BJ (cell line): ENCODE measurements around the gene SLC66A2. TPM values are rescaled to one million over a fixed set of nuclear protein-coding genes. Genes with fewer than 3 reads are reported as not detected.

Source experiments
- CTCF ChIA-PET: fragments of 350-600 bp; formaldehyde crosslinking; extraction: SDS; loops from one replicate; lab custom pipeline; 2021; ENCODE audit warnings: antibody characterized with exemption, inconsistent platforms; lab: Yijun Ruan, JAX
- POLR2A ChIA-PET: fragments of 300-600 bp; sonication (Branson Sonifier 250); formaldehyde crosslinking; extraction: SDS; loops from one replicate; lab custom pipeline; 2021; ENCODE audit warnings: antibody characterized with exemption; lab: Charles Lee
- DNase-seq: peaks from one replicate; pipeline ENCODE4 v3.0.0-alpha.2; 2011; ENCODE audit warnings: low read depth
- H3K27me3 ChIP-seq: 2 replicates; pipeline ENCODE4 v1.6.0; 2011; ENCODE audit warnings: low read length; ENCODE audit not compliant: control insufficient read depth, insufficient read depth
- H3K36me3 ChIP-seq: 2 replicates; pipeline ENCODE4 v1.5.1; 2011; ENCODE audit warnings: low read length; ENCODE audit not compliant: control insufficient read depth, insufficient read depth
- H3K4me3 ChIP-seq: 2 replicates; pipeline ENCODE4 v1.5.1; 2011; ENCODE audit warnings: low read depth, mild to moderate bottlenecking, control low read depth, low read length
- polyA plus RNA-seq: library from polyadenylated mRNA; depleted of rRNA; stranded (reverse); fragments of >200 nt; gene quantifications from 2 replicates; pipeline ENCODE4 v1.2.3, GENCODE V29; 2011
- TF ChIP-seq, protein P1 (sequence below): IDR thresholded peaks from 2 replicates; pipeline ENCODE4 v1.5.1; 2011; ENCODE audit warnings: low read depth, mild to moderate bottlenecking, control low read depth, inconsistent platforms, low read length, moderate library complexity; ENCODE audit not compliant: insufficient read depth

The SLC66A2 gene
- polyA plus RNA-seq, 1 experiment, result 26.4 TPM

DNA sequence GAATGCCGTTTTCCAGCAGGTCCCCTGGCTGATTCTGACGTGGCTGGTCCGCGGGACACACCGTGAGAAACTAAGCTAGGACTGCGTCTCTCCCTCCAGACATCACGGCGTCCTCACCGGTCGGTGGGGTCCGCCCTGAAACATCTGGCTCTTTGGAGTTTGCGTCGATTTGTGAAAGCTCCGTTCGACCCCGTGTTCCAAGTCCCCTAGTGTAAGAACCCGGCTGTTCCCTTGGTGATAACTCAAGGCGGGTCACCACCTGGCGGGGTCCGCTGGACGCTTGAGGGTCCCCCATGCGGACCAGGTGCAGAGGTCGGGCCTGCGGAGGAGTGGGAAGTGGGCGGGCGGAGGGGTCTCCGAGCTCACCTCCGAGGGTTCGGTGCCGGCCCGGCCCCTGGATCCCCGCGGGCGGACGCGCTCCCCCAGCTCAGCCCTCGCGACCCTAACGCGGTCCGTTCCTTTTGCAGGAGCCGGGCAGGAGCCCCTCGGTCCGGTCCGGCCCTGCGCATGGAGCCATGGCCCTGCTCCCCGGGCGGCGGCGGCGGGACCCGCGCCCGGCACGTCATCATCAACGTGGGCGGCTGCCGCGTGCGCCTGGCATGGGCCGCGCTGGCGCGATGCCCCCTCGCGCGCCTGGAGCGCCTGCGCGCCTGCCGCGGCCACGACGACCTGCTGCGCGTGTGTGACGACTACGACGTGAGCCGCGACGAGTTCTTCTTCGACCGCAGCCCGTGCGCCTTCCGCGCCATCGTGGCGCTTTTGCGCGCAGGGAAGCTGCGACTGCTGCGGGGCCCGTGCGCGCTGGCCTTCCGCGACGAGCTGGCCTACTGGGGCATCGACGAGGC, 88.1 kb downstream of the SLC66A2 start:
- ChIA-PET CTCF (no interaction called here), POLR2A (no interaction called here)
- Histone ChIP-seq H3K36me3 (no peaks in the 10 kb centered on the region), H3K4me3 (no peak overlapping the region), H3K27me3 (no peaks in the 10 kb centered on the region)
- TF ChIP-seq, protein P1, sequence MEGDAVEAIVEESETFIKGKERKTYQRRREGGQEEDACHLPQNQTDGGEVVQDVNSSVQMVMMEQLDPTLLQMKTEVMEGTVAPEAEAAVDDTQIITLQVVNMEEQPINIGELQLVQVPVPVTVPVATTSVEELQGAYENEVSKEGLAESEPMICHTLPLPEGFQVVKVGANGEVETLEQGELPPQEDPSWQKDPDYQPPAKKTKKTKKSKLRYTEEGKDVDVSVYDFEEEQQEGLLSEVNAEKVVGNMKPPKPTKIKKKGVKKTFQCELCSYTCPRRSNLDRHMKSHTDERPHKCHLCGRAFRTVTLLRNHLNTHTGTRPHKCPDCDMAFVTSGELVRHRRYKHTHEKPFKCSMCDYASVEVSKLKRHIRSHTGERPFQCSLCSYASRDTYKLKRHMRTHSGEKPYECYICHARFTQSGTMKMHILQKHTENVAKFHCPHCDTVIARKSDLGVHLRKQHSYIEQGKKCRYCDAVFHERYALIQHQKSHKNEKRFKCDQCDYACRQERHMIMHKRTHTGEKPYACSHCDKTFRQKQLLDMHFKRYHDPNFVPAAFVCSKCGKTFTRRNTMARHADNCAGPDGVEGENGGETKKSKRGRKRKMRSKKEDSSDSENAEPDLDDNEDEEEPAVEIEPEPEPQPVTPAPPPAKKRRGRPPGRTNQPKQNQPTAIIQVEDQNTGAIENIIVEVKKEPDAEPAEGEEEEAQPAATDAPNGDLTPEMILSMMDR, result no peak
- no peak for DNase-seq

DNA sequence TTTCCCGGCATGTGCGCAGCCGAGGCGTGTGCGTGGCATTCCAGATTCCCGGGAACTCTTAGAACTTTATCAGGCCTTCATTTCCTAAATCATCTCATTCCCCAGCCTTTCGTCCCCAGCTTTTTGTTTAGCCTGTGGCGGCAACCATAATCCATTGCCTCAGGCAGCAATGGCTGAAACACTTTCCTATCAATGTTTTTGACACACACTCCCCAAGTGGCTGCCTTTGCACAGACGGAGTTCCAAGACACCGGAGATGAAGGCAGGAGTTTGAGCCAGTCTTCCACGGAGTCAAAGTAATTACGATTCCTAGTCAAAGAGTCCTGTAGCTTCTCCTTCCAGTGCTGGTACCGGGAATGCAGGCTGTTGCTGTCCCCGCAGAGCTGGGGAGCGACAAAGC, 88.9 kb downstream of the SLC66A2 start:
- Histone ChIP-seq H3K36me3 (no peaks in the 10 kb centered on the region), H3K4me3 (no peak overlapping the region), H3K27me3 (no peaks in the 10 kb centered on the region)
- no peak for DNase-seq
- TF ChIP-seq, protein P1, result no peak
- ChIA-PET POLR2A (no interaction called here), CTCF (no interaction called here)

DNA sequence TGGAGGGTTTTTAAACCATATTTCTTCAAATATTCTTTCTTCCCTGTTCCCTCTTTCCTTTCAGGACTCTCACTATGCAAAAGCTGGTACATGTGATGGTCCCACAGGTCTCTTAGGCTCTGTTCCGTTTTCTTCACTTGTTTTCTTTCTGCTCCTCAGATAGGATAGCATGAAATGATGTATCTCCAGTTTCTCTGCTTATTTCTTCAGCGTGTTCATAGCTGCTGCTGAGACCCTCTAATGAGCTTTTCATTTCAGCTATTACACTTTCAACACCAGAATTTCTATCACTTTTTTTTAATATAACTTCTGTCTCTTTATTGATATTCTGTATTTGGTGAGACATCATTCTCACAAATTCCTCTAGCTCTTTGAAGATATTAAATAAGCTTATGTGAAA, 89.8 kb downstream of the SLC66A2 start:
- no peak overlapping the region for H3K4me3 ChIP-seq
- TF ChIP-seq, protein P1, result no peak
- CTCF ChIA-PET, result interaction anchor here (1.1 kb wide), 1 partner anchor 8 kb away, joined by 3 read pairs; no protein-coding TSS in a partner anchor
- no peak for DNase-seq
- POLR2A ChIA-PET, result no interaction called here
- H3K27me3 ChIP-seq, result no peaks in the 10 kb centered on the region
- no peaks in the 10 kb centered on the region for H3K36me3 ChIP-seq

DNA sequence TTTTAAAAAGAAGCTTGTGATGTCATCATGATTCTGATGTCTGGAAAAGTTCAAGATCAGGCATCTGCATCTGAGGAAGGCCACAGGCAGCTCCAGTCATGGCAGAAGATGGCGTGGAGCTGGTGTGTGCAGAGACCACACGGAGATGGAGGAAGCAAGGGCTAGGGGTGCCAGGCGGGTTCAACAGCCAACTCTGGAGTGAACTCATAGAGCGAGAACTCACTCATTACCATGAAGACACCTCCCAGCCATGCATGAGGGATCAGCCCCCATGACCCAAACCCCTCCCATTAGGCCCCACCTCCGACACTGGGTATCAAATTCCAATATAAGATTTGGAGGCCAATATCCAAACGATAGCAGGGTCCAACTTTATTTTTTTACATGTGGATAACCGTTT, 92.1 kb downstream of the SLC66A2 start:
- no peaks in the 10 kb centered on the region for H3K27me3 ChIP-seq
- DNase-seq, result no peak
- POLR2A ChIA-PET, result no interaction called here
- no peak overlapping the region for H3K4me3 ChIP-seq
- CTCF ChIA-PET, result interaction anchor here (0.6 to 0.7 kb wide), 2 partner anchors 8 to 298 kb away, joined by 3 read pairs; no protein-coding TSS in a partner anchor
- H3K36me3 ChIP-seq, result no peaks in the 10 kb centered on the region
- TF ChIP-seq, protein P1, result no peak

DNA sequence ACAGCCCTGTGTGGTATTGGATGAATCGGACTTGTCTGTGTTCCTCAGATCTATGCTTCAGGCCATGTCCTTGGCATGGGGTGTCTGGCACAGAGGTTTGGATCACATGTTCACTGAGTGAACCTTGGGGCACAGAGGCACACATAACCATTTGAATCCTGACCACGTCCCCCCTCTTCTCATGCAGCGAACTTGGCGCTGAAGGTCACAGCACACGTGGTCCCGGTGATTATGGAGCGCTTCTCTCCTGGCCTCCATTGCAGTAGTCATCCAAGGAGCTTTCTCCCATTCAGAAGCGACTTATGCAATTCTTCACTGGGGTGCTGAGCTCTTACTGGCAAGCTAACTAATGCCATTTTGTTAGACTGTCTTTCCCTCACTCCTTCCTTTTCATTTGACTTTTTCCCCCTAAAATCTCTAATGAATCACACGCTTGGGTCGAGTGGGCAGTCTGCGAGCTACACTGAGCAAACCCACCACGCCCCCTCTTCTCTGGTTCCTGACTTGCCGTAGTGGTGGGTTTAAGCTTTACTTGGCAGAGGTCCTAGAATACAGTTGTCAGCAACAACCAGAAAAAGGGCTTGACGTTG, 94.3 kb downstream of the SLC66A2 start:
- TF ChIP-seq, protein P1, result no peak
- Histone ChIP-seq H3K27me3 (no peaks in the 10 kb centered on the region), H3K36me3 (no peaks in the 10 kb centered on the region), H3K4me3 (no peak overlapping the region)
- ChIA-PET CTCF (interaction anchor here (0.6 kb wide), 1 partner anchor 1076 kb away, joined by 3 read pairs; no protein-coding TSS in a partner anchor), POLR2A (interaction anchor here (0.8 to 1.0 kb wide), 2 partner anchors 65 to 305 kb away, joined by 3 to 8 read pairs; no protein-coding TSS in a partner anchor)
- no peak for DNase-seq
